ENCODE results near the gene FADS2.

DNA sequence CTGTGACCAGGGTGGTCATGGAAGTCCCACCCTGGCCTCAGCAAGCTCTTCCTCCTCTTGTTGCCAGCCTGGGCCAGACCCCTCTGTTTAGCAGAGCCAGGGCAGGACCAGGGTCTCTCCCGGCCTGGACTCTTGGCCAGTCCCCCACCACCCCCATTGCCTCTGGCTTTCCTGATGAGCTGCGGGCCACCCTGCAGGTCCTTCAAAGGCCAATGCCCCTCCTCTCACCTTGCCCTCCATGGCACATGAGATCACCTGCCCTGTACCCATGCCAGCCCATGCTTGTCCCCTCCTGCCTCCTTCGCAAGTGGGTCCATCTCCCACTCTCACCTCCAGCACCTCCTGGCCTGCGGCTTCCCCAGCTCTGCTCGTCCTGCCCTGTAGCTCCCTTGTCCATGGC, 10.4 kb downstream of the FADS2 start:
- TF ChIP-seq, protein P1, sequence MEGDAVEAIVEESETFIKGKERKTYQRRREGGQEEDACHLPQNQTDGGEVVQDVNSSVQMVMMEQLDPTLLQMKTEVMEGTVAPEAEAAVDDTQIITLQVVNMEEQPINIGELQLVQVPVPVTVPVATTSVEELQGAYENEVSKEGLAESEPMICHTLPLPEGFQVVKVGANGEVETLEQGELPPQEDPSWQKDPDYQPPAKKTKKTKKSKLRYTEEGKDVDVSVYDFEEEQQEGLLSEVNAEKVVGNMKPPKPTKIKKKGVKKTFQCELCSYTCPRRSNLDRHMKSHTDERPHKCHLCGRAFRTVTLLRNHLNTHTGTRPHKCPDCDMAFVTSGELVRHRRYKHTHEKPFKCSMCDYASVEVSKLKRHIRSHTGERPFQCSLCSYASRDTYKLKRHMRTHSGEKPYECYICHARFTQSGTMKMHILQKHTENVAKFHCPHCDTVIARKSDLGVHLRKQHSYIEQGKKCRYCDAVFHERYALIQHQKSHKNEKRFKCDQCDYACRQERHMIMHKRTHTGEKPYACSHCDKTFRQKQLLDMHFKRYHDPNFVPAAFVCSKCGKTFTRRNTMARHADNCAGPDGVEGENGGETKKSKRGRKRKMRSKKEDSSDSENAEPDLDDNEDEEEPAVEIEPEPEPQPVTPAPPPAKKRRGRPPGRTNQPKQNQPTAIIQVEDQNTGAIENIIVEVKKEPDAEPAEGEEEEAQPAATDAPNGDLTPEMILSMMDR (conservative IDR thresholded peaks at IDR 0.05; ENCODE audit: low read depth, low read length): no peak
- TF ChIP-seq EZH2 (IDR thresholded peaks at IDR 0.05; ENCODE audit: low read length, unreplicated experiment): no peak
